D341Med (cell line): ENCODE data around the gene UQCRQ.

Source experiments
- DNase-seq: peaks from one replicate; pipeline ENCODE4 v3.0.0; 2012; ENCODE audit warnings: low spot score

The UQCRQ gene

GRCh38 chr5:132866342-132867045 is at the start of gene UQCRQ, which contains the start of gene GDF9:
Gene UQCRQ, plus strand, starts transcription at chr5:132866642. Its CDS starts 240 bp downstream, at chr5:132866882.
Gene GDF9, minus strand, starts transcription at chr5:132866469. Its CDS starts 1,936 bp downstream, at chr5:132864533.
- DNase-seq, result peak; percentile 93

GRCh38 chr5:132817011-132817410 is 49.4 kb upstream of the UQCRQ start:
- no peak for DNase-seq

- no peak for DNase-seq
These were observed 47.0 kb upstream of the UQCRQ start for GRCh38 chr5:132819468-132819867.

DNA sequence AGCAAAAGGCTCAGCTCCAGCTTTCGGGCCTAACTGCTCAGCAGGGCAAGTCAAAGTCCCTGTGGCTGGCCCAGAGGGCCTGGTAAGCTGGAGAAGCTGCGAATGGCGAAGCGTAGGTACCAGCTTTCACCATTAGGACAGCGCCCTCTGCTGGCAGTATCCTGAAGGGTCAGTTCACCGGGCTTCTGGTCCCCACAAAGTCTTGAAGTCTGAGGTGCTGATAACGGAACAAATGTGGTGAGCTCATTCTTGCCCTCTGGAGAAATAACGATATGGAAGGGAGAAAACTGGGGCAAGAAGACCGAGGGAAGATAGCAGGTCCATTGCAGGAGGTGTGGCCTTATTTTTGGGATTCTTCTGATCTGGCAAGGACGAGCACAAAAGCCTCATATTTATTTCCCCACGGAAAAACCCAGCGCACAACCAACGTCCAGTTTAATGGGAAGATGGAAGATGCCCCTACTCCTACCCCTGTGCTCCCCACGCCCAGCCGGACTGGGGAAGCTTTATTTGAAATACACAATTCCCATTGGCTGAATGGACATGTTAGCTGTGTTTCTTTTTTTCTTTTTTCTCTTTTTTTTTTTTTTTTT is 46.2 kb upstream of the UQCRQ start:
- peak; percentile 85 for DNase-seq

GRCh38 chr5:132821350-132821749 is 45.1 kb upstream of the UQCRQ start:
- DNase-seq, result no peak

- DNase-seq, result no peak
These were observed 44.7 kb upstream of the UQCRQ start for GRCh38 chr5:132821791-132822190.

- DNase-seq, result no peak
These were observed 43.6 kb upstream of the UQCRQ start for GRCh38 chr5:132822650-132823480.

GRCh38 chr5:132823481-132824050 is 42.9 kb upstream of the UQCRQ start:
- no peak for DNase-seq

- DNase-seq, result no peak
These were observed 42.0 kb upstream of the UQCRQ start for GRCh38 chr5:132824426-132824825.

GRCh38 chr5:132825033-132825833 is 41.2 kb upstream of the UQCRQ start:
- no peak for DNase-seq

DNA sequence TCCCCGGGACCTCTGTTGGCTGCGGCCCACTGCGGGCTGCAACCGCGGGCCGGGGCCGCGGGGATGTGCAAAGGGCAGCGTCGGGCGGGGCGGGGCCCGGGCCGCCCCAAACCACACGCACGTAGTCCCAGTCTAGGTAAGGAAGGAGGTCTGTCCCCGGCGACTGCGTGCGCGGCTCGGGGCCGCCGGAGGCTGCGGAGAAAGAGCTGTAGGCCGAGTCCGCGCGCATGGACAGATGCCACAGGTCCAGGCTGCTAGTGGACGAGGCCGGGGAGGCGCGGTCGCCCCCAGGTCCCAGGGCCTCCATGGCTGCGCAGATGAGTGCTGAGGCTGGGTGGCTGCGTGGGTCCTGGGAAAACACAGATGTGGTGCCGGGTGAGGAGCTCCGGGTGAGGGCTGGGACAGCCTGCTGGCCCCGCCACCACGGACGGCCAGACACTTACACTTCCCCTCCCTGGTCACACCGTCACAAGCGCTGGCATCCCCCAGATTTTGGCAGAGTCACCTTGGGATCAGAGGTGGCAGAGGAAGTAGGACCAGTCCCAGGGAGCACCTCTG is 40.5 kb upstream of the UQCRQ start:
- no peak for DNase-seq

DNA sequence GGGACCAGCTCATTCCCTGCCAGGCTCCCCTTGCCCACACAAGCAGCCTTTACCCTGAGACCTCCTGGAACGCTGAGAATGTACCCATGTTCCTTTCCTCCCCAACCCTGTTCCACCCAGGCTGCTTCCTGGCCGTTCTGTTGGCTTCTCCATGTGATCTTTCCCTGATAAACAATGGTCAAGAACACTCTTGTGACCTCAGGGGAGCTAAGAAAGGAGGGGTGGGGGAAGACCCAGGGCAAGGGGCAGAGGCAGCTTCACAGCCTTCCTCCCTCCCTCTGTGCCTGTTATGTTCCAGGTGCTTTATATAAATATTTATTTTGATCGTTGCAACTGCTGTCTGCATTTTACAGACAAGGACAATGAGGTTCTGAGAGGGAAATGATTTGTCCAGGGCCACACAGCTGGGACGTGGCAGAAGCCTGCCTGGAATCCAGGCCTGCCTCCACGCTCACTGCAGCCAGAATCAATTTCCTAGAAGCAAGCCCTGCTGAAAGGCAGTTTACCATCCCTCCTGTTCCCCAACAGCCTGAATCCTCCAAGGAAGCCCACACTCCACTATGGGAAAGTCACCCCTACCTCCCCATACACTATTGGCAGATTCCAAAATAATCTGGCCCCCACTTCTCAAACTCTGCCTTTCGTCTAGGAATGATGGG is 39.9 kb upstream of the UQCRQ start:
- no peak for DNase-seq

DNA sequence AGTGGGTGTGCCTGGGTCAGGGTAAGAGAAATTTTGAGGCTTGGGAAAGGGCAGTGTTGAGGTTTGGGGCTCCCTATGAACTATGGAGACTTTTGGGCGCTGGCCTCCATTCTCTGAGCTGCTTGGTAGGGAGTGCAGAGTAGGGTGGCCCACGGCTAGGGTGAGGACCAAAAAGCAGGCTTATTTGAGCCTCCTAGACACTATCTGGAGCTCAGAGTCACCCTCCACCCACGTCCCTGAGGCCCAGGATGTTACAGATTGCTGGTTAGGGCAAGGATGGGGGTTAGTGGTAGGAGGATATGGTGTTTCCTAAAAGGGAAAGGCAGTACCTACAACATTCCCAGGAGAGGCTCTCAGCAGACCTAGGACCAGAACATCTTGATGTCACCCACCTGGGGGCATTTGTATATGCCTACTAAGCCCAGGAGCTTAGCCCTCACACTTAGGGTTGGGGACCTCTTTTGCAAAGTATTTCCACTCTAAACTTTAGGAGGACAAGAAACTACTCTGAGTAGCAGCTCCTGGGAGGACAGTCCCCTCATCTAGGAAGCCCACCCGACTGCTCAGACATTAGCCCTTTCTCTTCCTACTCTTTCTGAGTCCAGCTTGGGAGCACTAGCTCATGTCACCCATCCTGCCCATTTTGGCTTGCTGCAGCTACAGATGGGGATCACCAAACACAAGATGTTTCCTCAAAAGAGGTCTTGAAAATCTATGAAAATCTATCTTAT is 38.3 kb upstream of the UQCRQ start:
- DNase-seq, result no peak

GRCh38 chr5:132828846-132829494 is 37.5 kb upstream of the UQCRQ start:
- DNase-seq, result no peak

GRCh38 chr5:132829742-132830435 is 36.6 kb upstream of the UQCRQ start:
- peak; percentile 93 for DNase-seq

DNA sequence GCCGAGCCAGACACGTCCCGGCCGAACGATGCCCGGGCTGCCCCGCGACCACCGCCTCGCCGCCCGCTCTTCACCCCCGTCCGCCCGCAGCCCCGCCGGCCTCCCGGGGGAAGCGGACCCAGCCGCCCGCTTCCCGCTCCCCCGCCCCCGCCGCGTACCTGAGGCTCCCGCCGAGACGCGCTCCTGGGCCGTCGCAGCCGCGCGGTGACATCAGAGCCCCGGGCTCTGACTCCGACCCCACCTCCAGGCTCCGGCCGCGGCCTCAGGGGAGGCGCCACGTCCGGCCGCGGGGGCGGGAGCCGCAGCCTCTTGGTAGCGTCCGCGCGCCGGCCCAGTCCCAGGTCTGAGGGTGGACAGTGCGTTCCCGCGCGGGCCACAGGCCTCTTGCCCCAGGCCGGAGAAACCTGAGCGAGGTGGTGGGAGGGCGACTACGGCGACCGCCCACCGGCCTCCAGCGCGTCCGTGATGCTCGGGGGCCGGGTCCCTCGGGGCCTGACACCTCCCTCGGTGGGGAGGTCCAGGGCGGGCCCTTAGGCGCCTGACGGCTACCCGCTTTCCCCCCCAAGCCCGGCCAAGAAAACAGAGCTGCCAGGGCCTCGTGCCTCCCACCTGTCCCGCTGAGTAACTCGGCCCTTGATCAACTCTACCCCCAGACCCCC is 35.9 kb upstream of the UQCRQ start, which contains the start of gene SHROOM1:
Gene SHROOM1, minus strand, starts transcription at position 212 of the 659 bp plus-strand sequence. CDS start 4,507 bp downstream, outside the sequence.
- DNase-seq, result no peak

GRCh38 chr5:132831095-132831860 is 35.2 kb upstream of the UQCRQ start:
- DNase-seq, result no peak
